GM23338 (cell line): ENCODE results near the gene MCM3.

ENCODE experiments used
- CREB1 ChIP-seq: fragments of 250-450 bp; sonication (Bioruptor Pico); IDR thresholded peaks from 2 replicates; pipeline ENCODE4 v1.5.0; 2020; ENCODE audit warnings: low read depth, mild to moderate bottlenecking, moderate library complexity
- EZH2 ChIP-seq: fragments of 200-600 bp; sonication (generic); IDR thresholded peaks from one replicate; pipeline ENCODE4 v1.8.0; 2017; ENCODE audit warnings: antibody characterized with exemption, mild to moderate bottlenecking, low read depth; ENCODE audit not compliant: unreplicated experiment
- EZH2phosphoT487 ChIP-seq: fragments of 200-600 bp; sonication (generic); IDR thresholded peaks from one replicate; pipeline ENCODE4 v1.8.1; 2018; ENCODE audit warnings: antibody characterized with exemption; ENCODE audit not compliant: unreplicated experiment
- JUNB ChIP-seq: IDR thresholded peaks from one replicate; pipeline ENCODE4 v1.6.1; 2016; ENCODE audit warnings: antibody characterized with exemption; ENCODE audit not compliant: unreplicated experiment
- NANOG ChIP-seq: IDR thresholded peaks from 2 replicates; pipeline ENCODE4 v1.6.1; 2016; ENCODE audit warnings: antibody characterized with exemption, borderline replicate concordance
- POLR2AphosphoS5 ChIP-seq: IDR thresholded peaks from 2 replicates; pipeline ENCODE4 v1.6.1; 2016; ENCODE audit warnings: antibody characterized with exemption, low read depth
- STAT1 ChIP-seq: IDR thresholded peaks from one replicate; pipeline ENCODE4 v1.6.1; 2016; ENCODE audit warnings: antibody characterized with exemption; ENCODE audit not compliant: unreplicated experiment
- ZNF114 ChIP-seq: fragments of 250-450 bp; sonication (Bioruptor Pico); IDR thresholded peaks from 2 replicates; pipeline ENCODE4 v1.5.0; 2020; ENCODE audit warnings: mild to moderate bottlenecking, moderate library complexity
- TF ChIP-seq, protein P1 (sequence below), 2 experiments: fragments of 200-600 bp in 1 of 2; sonication (generic) in 1 of 2; conservative IDR thresholded peaks; 2 replicates each; pipeline versions ENCODE4 v1.5.1 to v1.6.1; 2016 to 2017; ENCODE audit warnings: antibody characterized with exemption in 2 of 2, low read depth in 2 of 2, mild to moderate bottlenecking in 2 of 2, moderate library complexity in 1 of 2
- TF ChIP-seq, protein P2 (sequence below): fragments of 250-450 bp; sonication (Bioruptor Pico); IDR thresholded peaks from 2 replicates; pipeline ENCODE4 v1.5.0; 2020; ENCODE audit warnings: mild to moderate bottlenecking, moderate library complexity
- TF ChIP-seq, protein P3 (sequence below): IDR thresholded peaks from one replicate; pipeline ENCODE4 v1.6.1; 2018; ENCODE audit warnings: antibody characterized with exemption; ENCODE audit not compliant: unreplicated experiment
- TF ChIP-seq, protein P4 (sequence below): IDR thresholded peaks from 2 replicates; pipeline ENCODE4 v1.6.1; 2016; ENCODE audit warnings: antibody characterized with exemption

DNA sequence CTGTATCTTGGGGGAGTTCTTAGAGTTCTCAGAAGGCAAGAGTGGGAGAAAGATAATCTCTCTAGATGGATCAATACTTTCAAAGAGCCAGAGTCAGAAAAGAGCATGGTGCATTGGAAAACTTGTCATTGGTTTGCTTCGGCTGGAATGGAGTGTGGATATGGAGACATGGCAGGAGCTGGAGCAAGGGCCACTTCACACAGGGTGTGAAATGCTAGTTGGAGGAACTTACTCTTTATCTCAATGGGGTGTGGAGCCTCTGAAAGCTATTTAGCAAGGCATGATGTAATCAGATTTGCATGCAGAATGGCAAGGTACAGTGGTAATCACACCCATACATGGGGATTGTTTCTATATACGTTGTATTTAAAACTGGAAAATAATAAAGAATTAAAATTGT lies 45.9 kb upstream of the MCM3 start:
- TF ChIP-seq, protein P1, sequence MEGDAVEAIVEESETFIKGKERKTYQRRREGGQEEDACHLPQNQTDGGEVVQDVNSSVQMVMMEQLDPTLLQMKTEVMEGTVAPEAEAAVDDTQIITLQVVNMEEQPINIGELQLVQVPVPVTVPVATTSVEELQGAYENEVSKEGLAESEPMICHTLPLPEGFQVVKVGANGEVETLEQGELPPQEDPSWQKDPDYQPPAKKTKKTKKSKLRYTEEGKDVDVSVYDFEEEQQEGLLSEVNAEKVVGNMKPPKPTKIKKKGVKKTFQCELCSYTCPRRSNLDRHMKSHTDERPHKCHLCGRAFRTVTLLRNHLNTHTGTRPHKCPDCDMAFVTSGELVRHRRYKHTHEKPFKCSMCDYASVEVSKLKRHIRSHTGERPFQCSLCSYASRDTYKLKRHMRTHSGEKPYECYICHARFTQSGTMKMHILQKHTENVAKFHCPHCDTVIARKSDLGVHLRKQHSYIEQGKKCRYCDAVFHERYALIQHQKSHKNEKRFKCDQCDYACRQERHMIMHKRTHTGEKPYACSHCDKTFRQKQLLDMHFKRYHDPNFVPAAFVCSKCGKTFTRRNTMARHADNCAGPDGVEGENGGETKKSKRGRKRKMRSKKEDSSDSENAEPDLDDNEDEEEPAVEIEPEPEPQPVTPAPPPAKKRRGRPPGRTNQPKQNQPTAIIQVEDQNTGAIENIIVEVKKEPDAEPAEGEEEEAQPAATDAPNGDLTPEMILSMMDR (conservative IDR thresholded peaks at IDR 0.05; ENCODE audit: low read depth in 2 of 2): no peak
- TF ChIP-seq POLR2AphosphoS5 (no peak), EZH2phosphoT487 (no peak), ZNF114 (CRISPR knock-in tag) (no peak), EZH2 (no peak), NANOG (no peak), CREB1 (CRISPR knock-in tag) (no peak), STAT1 (no peak), JUNB (no peak)
- TF ChIP-seq, protein P2, sequence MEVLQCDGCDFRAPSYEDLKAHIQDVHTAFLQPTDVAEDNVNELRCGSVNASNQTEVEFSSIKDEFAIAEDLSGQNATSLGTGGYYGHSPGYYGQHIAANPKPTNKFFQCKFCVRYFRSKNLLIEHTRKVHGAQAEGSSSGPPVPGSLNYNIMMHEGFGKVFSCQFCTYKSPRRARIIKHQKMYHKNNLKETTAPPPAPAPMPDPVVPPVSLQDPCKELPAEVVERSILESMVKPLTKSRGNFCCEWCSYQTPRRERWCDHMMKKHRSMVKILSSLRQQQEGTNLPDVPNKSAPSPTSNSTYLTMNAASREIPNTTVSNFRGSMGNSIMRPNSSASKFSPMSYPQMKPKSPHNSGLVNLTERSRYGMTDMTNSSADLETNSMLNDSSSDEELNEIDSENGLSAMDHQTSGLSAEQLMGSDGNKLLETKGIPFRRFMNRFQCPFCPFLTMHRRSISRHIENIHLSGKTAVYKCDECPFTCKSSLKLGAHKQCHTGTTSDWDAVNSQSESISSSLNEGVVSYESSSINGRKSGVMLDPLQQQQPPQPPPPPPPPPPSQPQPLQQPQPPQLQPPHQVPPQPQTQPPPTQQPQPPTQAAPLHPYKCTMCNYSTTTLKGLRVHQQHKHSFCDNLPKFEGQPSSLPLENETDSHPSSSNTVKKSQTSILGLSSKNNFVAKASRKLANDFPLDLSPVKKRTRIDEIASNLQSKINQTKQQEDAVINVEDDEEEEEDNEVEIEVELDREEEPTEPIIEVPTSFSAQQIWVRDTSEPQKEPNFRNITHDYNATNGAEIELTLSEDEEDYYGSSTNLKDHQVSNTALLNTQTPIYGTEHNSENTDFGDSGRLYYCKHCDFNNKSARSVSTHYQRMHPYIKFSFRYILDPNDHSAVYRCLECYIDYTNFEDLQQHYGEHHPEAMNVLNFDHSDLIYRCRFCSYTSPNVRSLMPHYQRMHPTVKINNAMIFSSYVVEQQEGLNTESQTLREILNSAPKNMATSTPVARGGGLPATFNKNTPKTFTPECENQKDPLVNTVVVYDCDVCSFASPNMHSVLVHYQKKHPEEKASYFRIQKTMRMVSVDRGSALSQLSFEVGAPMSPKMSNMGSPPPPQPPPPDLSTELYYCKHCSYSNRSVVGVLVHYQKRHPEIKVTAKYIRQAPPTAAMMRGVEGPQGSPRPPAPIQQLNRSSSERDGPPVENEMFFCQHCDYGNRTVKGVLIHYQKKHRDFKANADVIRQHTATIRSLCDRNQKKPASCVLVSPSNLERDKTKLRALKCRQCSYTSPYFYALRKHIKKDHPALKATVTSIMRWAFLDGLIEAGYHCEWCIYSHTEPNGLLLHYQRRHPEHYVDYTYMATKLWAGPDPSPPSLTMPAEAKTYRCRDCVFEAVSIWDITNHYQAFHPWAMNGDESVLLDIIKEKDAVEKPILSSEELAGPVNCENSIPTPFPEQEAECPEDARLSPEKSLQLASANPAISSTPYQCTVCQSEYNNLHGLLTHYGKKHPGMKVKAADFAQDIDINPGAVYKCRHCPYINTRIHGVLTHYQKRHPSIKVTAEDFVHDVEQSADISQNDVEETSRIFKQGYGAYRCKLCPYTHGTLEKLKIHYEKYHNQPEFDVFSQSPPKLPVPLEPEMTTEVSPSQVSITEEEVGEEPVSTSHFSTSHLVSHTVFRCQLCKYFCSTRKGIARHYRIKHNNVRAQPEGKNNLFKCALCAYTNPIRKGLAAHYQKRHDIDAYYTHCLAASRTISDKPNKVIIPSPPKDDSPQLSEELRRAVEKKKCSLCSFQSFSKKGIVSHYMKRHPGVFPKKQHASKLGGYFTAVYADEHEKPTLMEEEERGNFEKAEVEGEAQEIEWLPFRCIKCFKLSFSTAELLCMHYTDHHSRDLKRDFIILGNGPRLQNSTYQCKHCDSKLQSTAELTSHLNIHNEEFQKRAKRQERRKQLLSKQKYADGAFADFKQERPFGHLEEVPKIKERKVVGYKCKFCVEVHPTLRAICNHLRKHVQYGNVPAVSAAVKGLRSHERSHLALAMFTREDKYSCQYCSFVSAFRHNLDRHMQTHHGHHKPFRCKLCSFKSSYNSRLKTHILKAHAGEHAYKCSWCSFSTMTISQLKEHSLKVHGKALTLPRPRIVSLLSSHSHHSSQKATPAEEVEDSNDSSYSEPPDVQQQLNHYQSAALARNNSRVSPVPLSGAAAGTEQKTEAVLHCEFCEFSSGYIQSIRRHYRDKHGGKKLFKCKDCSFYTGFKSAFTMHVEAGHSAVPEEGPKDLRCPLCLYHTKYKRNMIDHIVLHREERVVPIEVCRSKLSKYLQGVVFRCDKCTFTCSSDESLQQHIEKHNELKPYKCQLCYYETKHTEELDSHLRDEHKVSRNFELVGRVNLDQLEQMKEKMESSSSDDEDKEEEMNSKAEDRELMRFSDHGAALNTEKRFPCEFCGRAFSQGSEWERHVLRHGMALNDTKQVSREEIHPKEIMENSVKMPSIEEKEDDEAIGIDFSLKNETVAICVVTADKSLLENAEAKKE (CRISPR knock-in tag): no peak
- TF ChIP-seq, protein P3, sequence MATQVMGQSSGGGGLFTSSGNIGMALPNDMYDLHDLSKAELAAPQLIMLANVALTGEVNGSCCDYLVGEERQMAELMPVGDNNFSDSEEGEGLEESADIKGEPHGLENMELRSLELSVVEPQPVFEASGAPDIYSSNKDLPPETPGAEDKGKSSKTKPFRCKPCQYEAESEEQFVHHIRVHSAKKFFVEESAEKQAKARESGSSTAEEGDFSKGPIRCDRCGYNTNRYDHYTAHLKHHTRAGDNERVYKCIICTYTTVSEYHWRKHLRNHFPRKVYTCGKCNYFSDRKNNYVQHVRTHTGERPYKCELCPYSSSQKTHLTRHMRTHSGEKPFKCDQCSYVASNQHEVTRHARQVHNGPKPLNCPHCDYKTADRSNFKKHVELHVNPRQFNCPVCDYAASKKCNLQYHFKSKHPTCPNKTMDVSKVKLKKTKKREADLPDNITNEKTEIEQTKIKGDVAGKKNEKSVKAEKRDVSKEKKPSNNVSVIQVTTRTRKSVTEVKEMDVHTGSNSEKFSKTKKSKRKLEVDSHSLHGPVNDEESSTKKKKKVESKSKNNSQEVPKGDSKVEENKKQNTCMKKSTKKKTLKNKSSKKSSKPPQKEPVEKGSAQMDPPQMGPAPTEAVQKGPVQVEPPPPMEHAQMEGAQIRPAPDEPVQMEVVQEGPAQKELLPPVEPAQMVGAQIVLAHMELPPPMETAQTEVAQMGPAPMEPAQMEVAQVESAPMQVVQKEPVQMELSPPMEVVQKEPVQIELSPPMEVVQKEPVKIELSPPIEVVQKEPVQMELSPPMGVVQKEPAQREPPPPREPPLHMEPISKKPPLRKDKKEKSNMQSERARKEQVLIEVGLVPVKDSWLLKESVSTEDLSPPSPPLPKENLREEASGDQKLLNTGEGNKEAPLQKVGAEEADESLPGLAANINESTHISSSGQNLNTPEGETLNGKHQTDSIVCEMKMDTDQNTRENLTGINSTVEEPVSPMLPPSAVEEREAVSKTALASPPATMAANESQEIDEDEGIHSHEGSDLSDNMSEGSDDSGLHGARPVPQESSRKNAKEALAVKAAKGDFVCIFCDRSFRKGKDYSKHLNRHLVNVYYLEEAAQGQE: no peak
- TF ChIP-seq, protein P4, sequence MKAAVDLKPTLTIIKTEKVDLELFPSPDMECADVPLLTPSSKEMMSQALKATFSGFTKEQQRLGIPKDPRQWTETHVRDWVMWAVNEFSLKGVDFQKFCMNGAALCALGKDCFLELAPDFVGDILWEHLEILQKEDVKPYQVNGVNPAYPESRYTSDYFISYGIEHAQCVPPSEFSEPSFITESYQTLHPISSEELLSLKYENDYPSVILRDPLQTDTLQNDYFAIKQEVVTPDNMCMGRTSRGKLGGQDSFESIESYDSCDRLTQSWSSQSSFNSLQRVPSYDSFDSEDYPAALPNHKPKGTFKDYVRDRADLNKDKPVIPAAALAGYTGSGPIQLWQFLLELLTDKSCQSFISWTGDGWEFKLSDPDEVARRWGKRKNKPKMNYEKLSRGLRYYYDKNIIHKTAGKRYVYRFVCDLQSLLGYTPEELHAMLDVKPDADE: no peak
